Transverse colon (tissue), 4 donors: ENCODE measurements around the gene DNAJC9. TPM values are rescaled to one million over a fixed set of nuclear protein-coding genes. Genes with fewer than 3 reads are reported as not detected.

Source experiments
- DNase-seq: peaks from one replicate; pipeline ENCODE4 v3.0.0-alpha.2; 2019
- H3K27ac ChIP-seq, 4 donors: fragments of 200-600 bp; sonication (generic); 2 replicates each; pipeline ENCODE4 v1.5.1; 2016 to 2018; ENCODE audit warnings: inconsistent platforms in 4 of 4
- H3K27me3 ChIP-seq: fragments of 200-600 bp; sonication (generic); 2 replicates; pipeline ENCODE4 v1.5.1; 2017; ENCODE audit warnings: inconsistent platforms
- H3K36me3 ChIP-seq, 4 donors: fragments of 200-600 bp; sonication (generic); 2 replicates each; pipeline ENCODE4 v1.5.1; 2017 to 2019; ENCODE audit warnings: inconsistent platforms in 4 of 4
- H3K4me1 ChIP-seq, 4 donors: fragments of 200-600 bp; sonication (generic); 2 replicates each; pipeline ENCODE4 v1.5.1; 2017 to 2020; ENCODE audit warnings: inconsistent platforms in 4 of 4
- H3K4me3 ChIP-seq, 4 donors: fragments of 200-600 bp; sonication (generic); 1 replicate in 1 of 4; 2 replicates in 3 of 4; pipeline versions ENCODE4 v1.5.1 to v1.6.1; 2017 to 2019; ENCODE audit warnings: inconsistent platforms in 4 of 4
- H3K9me3 ChIP-seq, 2 donors: fragments of 200-600 bp; sonication (generic); 2 replicates each; pipeline ENCODE4 v1.5.1; 2017 to 2019; ENCODE audit warnings: inconsistent platforms in 2 of 2
- EP300 ChIP-seq: sonication (generic); formaldehyde crosslinking; IDR thresholded peaks from one replicate; pipeline ENCODE4 v1.6.1; 2017; ENCODE audit warnings: antibody characterized with exemption, low read depth
- POLR2A ChIP-seq: fragments of 450-650 bp; IDR thresholded peaks from one replicate; pipeline ENCODE4 v1.6.1; 2016; ENCODE audit warnings: antibody characterized with exemption, mild to moderate bottlenecking, moderate library complexity
- POLR2AphosphoS5 ChIP-seq, 3 donors: sonication (generic); formaldehyde crosslinking; IDR thresholded peaks; one replicate each; pipeline ENCODE4 v1.6.1; 2016; ENCODE audit warnings: antibody characterized with exemption in 3 of 3
- WGBS, 2 donors: methylation state at CpG; one replicate each; pipeline ENCODE4 v1.1.5; 2018; ENCODE audit warnings: low coverage in 1 of 2; 5-methylcytosine and 5-hydroxymethylcytosine counted together
- in situ Hi-C, 4 donors: fragments of 200-750 bp; cut with MboI; loops; one replicate each; pipeline versions ENCODE4 v1.15.0 to v1.15.1; 2017; ENCODE audit warnings: low sequenced_read_pairs in 3 of 4, low pct_ligation_motif_present in 1 of 4, low pct_unique_long_range_greater_than_20kb in 1 of 4
- intact Hi-C: fragments of 100-400 bp; cut with DNase I; formaldehyde crosslinking; loops from one replicate; pipeline ENCODE4 v1.15.1; 2023; ENCODE audit warnings: low total_unique reads
- total RNA-seq, 4 donors: library from RNA; depleted of rRNA; stranded (reverse); fragments of >200 nt; gene quantifications; one replicate each; pipeline ENCODE4 v1.1.0, GENCODE V29; 2016
- TF ChIP-seq, protein P1 (sequence below), 5 experiments: fragments of 200-600 bp in 3 of 5; fragments of 450-650 bp in 2 of 5; sonication (generic) in 3 of 5; IDR thresholded peaks; 1 replicate in 2 of 5; 2 replicates in 3 of 5; pipeline ENCODE4 v1.5.1; 2016 to 2017; ENCODE audit warnings: antibody characterized with exemption in 5 of 5, inconsistent platforms in 3 of 5, mild to moderate bottlenecking in 2 of 5, moderate library complexity in 1 of 5

The DNAJC9 gene
- total RNA-seq, 4 donors from 2014 or later: 8.2 to 15.9 (median 14.6) TPM

DNA sequence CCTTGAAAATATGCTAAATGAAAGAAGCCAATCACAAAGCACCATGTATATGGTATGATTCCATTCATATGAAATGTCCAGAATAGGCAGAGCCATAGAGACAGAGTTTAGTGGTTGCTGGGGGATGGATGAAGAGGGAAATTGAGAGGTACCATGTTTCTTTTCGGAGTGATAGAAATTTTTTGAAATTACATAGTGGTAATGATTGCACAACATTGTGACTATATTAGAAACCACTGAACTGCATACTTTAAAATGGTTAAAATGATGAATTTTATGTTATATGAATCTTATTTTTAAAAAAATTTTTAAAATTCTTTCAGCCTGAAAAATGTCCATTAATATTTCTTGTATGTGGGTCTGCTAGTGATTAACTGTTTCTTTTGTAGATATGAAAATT is 26.1 kb downstream of the DNAJC9 start:
- WGBS, 2 donors: 92 to 100% methylated on average over 1 of the region's 1 CpG
- no peaks in the 10 kb centered on the region for H3K27me3 ChIP-seq
- H3K27ac ChIP-seq: no peak overlapping the region
- no peak overlapping the region for H3K4me3 ChIP-seq
- in situ Hi-C loops: no loop called here
- intact Hi-C loops: no loop called here
- H3K36me3 ChIP-seq: peaks cover 0 to 13% (median 0%) of the 10 kb centered on the region in 4 donors
- no peaks in the 10 kb centered on the region for H3K4me1 ChIP-seq
- TF ChIP-seq EP300: no peak
- DNase-seq: no peak
- H3K9me3 ChIP-seq: no peaks in the 10 kb centered on the region

DNA sequence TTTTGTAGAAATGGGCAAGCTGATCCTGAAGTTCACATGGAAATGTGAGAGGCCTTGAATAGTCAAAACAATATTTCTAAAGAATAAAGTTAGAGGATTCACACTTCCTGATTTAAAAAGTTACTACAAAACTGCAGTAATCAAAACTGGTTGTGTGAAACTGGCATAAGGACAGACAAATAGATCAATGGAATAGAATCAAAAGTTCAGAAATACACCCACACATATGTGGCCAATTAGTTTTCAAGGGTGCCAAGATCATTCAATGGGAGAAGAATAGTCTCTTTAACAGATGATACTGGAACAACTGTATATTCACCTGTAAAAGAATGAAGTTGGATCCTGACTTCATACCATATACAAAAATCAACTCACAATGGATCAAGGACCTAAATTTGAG is 27.7 kb downstream of the DNAJC9 start:
- DNase-seq: no peak
- Histone ChIP-seq H3K27me3 (no peaks in the 10 kb centered on the region), H3K4me3 (no peak overlapping the region), H3K36me3 (peaks cover 0 to 13% (median 0%) of the 10 kb centered on the region in 4 donors), H3K9me3 (no peaks in the 10 kb centered on the region), H3K27ac (no peak overlapping the region), H3K4me1 (no peaks in the 10 kb centered on the region)
- in situ Hi-C loops: no loop called here
- intact Hi-C loops: no loop called here
- no peak for TF ChIP-seq EP300
- no peak for TF ChIP-seq POLR2AphosphoS5 (IDR thresholded peaks at IDR 0.05)
- no peak for TF ChIP-seq POLR2A
- TF ChIP-seq, protein P1, sequence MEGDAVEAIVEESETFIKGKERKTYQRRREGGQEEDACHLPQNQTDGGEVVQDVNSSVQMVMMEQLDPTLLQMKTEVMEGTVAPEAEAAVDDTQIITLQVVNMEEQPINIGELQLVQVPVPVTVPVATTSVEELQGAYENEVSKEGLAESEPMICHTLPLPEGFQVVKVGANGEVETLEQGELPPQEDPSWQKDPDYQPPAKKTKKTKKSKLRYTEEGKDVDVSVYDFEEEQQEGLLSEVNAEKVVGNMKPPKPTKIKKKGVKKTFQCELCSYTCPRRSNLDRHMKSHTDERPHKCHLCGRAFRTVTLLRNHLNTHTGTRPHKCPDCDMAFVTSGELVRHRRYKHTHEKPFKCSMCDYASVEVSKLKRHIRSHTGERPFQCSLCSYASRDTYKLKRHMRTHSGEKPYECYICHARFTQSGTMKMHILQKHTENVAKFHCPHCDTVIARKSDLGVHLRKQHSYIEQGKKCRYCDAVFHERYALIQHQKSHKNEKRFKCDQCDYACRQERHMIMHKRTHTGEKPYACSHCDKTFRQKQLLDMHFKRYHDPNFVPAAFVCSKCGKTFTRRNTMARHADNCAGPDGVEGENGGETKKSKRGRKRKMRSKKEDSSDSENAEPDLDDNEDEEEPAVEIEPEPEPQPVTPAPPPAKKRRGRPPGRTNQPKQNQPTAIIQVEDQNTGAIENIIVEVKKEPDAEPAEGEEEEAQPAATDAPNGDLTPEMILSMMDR (IDR thresholded peaks at IDR 0.05): no peak

DNA sequence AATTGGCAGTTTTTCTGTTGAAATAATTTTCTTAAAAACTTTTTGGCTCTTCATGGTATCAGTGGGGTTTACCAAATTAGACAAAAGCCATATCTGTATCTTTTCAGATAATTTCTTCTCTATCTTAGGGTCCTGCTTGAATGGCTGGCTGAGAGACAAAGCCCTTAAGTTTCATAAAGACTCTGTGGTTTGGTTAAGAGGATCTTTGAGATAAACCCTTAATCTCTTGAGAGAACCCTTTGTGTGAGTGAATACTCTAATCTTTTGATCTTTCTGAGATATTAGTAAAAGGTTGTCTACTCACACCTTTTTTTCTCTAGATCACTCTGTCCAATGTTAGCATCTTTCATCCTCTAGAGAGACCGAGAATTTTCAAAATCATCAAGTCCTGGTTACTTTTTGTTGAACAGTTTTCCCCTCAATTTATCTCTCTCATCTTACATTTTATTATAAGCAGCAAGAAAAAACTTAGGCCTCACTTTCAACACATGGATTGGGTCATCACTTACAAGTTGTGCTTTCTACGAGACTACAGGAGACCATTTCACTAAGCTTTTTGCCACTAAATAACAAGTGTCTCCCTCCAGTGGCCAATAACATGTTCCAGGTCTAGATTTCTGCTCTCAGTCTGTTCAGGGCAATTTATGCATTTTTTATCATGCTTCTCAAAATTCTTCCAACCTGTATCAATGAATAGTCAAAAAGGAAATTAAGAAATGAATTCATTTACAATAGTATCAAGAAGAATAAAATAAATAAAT is 28.4 kb downstream of the DNAJC9 start:
- Histone ChIP-seq H3K27me3 (no peaks in the 10 kb centered on the region), H3K9me3 (no peaks in the 10 kb centered on the region), H3K4me1 (no peaks in the 10 kb centered on the region), H3K4me3 (no peak overlapping the region), H3K36me3 (peaks cover 0 to 15% (median 0%) of the 10 kb centered on the region in 4 donors), H3K27ac (no peak overlapping the region)
- no peak for TF ChIP-seq EP300
- TF ChIP-seq, protein P1 (IDR thresholded peaks at IDR 0.05): peak in 1 of 5 experiments; percentile 22
- DNase-seq: no peak
- WGBS, 2 donors: 90 to 92% methylated on average over 2 of the region's 2 CpGs
- intact Hi-C loops: no loop called here
- in situ Hi-C loops: no loop called here

DNA sequence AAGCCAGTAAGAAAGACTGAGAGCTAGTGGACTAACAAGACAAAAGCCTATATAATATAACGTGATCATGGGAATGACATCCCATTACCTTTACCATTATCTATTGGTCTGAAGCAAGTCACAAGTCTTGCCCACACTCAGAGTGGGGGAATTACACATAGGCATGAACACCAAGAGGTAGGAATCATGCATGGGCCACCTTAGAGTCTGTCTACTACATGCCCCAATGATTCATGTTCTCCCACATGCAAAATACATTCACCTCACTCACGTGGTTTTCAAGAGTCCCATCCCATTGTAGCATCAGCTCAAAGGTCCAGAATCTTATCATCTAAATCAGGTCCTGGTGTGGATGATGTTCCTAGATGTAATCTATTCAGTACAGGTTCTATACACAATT is 29.4 kb downstream of the DNAJC9 start:
- in situ Hi-C loops: no loop called here
- Histone ChIP-seq H3K36me3 (peaks cover 0 to 15% (median 0%) of the 10 kb centered on the region in 4 donors), H3K27me3 (no peaks in the 10 kb centered on the region), H3K9me3 (no peaks in the 10 kb centered on the region), H3K4me3 (no peak overlapping the region), H3K4me1 (no peaks in the 10 kb centered on the region), H3K27ac (no peak overlapping the region)
- 86% methylated on average over 2 of the region's 2 CpGs; no CpG with 5 or more reads in 1 of the 2 donors for WGBS, 2 donors
- no peak for DNase-seq
- intact Hi-C loops: no loop called here
- TF ChIP-seq EP300 (no peak), POLR2AphosphoS5 (IDR thresholded peaks at IDR 0.05) (no peak), POLR2A (no peak)
- TF ChIP-seq, protein P1 (IDR thresholded peaks at IDR 0.05): no peak

DNA sequence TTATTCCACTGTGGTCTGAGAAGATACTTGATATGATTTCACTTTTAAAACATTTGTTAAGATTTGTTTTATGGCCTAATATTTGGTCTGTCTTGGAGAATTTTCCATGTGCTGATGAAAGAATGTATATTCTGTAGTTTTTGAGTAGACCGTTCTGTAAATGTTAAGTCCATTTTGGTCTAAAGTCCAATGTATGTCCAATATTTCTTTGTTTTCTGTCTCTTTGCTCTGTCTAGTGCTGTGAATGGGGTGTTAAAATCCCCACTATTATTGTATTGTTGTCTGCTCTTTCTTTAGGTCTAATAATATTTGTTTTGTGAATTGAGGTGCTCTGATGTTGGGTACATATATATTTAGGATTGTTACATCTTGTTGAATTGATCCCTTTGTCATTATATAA is 31.3 kb downstream of the DNAJC9 start:
- Histone ChIP-seq H3K9me3 (no peaks in the 10 kb centered on the region), H3K36me3 (peaks cover 0 to 15% (median 0%) of the 10 kb centered on the region in 4 donors), H3K4me3 (no peak overlapping the region), H3K27me3 (no peaks in the 10 kb centered on the region), H3K27ac (no peak overlapping the region), H3K4me1 (no peaks in the 10 kb centered on the region)
- 100% methylated on average over 1 of the region's 1 CpG for WGBS, 2 donors
- no peak for DNase-seq
- intact Hi-C loops (no loop called here), in situ Hi-C loops (no loop called here)
- TF ChIP-seq POLR2A (no peak), POLR2AphosphoS5 (IDR thresholded peaks at IDR 0.05) (no peak), EP300 (no peak)
- TF ChIP-seq, protein P1 (IDR thresholded peaks at IDR 0.05): no peak
